ENCODE measurements around the gene ARHGEF10L. TPM values are rescaled to one million over a fixed set of nuclear protein-coding genes. Genes with fewer than 3 reads are reported as not detected.

The ARHGEF10L gene
- total RNA-seq, 4 donors from 2014 or later = 30.0 to 61.4 (median 44.7) TPM

GRCh38 chr1:17599954-17600300, 60.4 kb downstream of the ARHGEF10L start:
- Histone ChIP-seq H3K27me3 (no peaks in the 10 kb centered on the region), H3K9me3 (no peaks in the 10 kb centered on the region), H3K27ac (no peak overlapping the region), H3K4me1 (peaks cover 0 to 44% (median 0%) of the 10 kb centered on the region in 3 donors), H3K4me3 (no peak overlapping the region), H3K36me3 (peaks cover 0 to 71% (median 0%) of the 10 kb centered on the region in 3 donors)
- WGBS, 2 donors = 75 to 81% methylated on average over 4 to 5 of the region's 5 CpGs
- TF ChIP-seq CTCF (IDR thresholded peaks at IDR 0.05) (no peak), POLR2A (IDR thresholded peaks at IDR 0.05) (no peak)
- no peak for DNase-seq
- intact Hi-C loops (cut with DNase I) = no loop called here

- Histone ChIP-seq H3K4me1 (peaks cover 0 to 47% (median 0%) of the 10 kb centered on the region in 3 donors), H3K9me3 (no peaks in the 10 kb centered on the region), H3K27ac (peak overlapping the region in 1 of 4 donors; percentile 14), H3K27me3 (no peaks in the 10 kb centered on the region), H3K4me3 (no peak overlapping the region), H3K36me3 (peaks cover 0 to 73% (median 0%) of the 10 kb centered on the region in 3 donors)
- TF ChIP-seq POLR2A (IDR thresholded peaks at IDR 0.05) (no peak), CTCF (IDR thresholded peaks at IDR 0.05) (no peak)
- intact Hi-C loops (cut with DNase I) = no loop called here
- no peak for DNase-seq
- WGBS, 2 donors = 76 to 82% methylated on average over 5 to 6 of the region's 6 CpGs
These were observed 60.8 kb downstream of the ARHGEF10L start for GRCh38 chr1:17600321-17600720.

- DNase-seq = no peak
- Histone ChIP-seq H3K4me1 (peaks cover 5 to 47% (median 11%) of the 10 kb centered on the region in 3 donors), H3K27ac (peak overlapping the region in 1 of 4 donors; percentile 67), H3K27me3 (no peaks in the 10 kb centered on the region), H3K36me3 (peaks cover 0 to 73% (median 0%) of the 10 kb centered on the region in 3 donors), H3K9me3 (no peaks in the 10 kb centered on the region), H3K4me3 (no peak overlapping the region)
- intact Hi-C loops (cut with DNase I) = no loop called here
- TF ChIP-seq POLR2A (IDR thresholded peaks at IDR 0.05) (no peak), CTCF (IDR thresholded peaks at IDR 0.05) (no peak)
- 96 to 100% methylated on average over 7 to 9 of the region's 17 CpGs for WGBS, 2 donors
These were observed 62.3 kb downstream of the ARHGEF10L start for GRCh38 chr1:17601643-17602382.

- no peaks in the 10 kb centered on the region for H3K27me3 ChIP-seq
- H3K4me3 ChIP-seq = no peak overlapping the region
- H3K36me3 ChIP-seq = peaks cover 0 to 73% (median 9%) of the 10 kb centered on the region in 3 donors
- no peak for DNase-seq
- H3K27ac ChIP-seq = peak overlapping the region in 3 of 4 donors; percentile 13 to 72 (median 67)
- TF ChIP-seq POLR2A (IDR thresholded peaks at IDR 0.05) = no peak
- no peak for TF ChIP-seq CTCF (IDR thresholded peaks at IDR 0.05)
- H3K4me1 ChIP-seq = peaks cover 5 to 45% (median 11%) of the 10 kb centered on the region in 3 donors
- intact Hi-C loops (cut with DNase I) = no loop called here
- H3K9me3 ChIP-seq = no peaks in the 10 kb centered on the region
- WGBS, 2 donors = 60% methylated on average over 9 of the region's 26 CpGs; no CpG with 5 or more reads in 1 of the 2 donors
These were observed 63.8 kb downstream of the ARHGEF10L start for GRCh38 chr1:17603091-17603841.
